OCI-M1 (cell line): ENCODE data around the gene SNCB.
A peak's percentile ranks its signal among the peaks of the same experiment; 100 is the strongest.

Source experiments
- DNase-seq: peaks from one replicate; lab custom pipeline; 2025; lab: John Stamatoyannopoulos, UW

The SNCB gene

DNA sequence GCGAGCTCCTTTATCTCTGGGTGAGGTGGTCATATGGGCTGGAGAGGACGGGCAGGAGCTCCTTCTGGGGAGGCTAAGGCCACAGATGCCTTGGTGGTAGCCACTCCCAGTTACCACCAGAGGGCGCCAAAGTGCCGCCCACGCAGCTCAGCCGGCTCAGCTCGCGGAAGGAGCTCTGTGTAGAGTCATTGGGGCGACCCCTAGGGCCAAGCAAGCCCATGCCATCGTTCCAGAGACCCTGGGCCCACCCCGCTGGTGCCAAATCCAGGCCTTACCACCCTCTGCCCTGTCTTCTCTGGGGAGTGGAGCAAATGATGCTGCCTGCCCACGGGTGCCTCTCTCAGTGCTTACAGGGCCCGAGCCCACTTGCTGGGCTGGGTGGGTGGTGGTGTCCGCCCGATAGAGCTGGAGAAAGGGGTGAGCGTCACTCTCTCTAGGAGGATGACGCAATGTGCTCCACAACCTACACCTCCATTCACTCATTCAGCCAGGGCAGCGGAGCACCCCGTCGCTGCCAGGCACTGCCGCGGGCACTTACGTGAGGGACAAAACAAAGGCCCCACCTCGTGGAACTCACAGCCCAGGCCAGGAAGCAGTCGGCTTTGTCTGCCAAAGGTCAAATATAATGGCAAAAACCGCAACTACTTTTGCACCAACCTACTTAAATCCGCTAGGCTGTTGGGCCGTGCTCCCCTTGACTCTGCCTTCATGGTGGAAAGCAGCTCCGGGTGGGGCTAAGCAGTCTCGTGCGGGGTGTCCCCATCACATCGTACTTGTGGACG is 30.7 kb upstream of the SNCB start:
- peak; percentile 84 for DNase-seq

DNA sequence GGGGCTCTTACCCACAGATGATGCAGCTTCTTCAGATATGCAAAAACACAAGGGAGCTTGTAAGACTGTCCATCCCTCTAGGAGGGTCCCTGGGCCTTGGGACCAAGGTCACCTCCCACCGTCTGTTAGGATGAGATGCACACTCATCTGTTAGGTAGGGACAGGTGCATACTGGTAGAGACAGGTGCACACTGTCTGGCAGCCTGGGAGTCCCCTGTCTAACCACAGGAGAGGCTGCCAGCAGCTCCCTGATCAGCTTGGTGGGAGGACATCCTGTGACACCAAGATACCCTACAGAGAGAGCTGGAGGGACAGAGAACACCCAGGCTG is 30.2 kb upstream of the SNCB start:
- no peak for DNase-seq

DNA sequence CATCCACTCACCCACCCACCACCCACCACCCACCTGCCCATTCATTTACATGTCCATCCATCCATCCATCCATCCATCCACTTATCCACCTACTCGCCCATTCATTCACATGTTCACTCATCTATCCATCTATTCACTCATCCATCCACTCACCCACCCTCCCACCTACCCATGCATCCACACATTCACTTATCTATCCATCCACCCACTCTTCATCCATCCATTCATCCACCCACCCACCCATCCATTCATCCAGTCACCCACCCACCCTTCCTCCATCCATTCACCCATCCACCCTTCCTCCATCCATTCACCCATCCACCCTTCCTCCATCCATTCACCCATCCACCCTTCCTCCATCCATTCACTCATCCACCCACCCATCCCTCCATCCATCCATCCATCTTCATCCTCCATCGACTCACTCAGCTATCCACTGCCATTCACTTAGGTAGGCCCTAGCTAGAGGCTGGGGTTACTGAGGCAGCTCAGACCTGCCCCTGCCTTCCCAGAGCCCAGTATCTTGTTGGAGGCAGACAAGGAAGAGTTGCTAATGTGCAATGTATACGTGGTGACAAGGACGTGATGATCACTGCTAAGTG is 29.6 kb upstream of the SNCB start:
- DNase-seq = no peak

DNA sequence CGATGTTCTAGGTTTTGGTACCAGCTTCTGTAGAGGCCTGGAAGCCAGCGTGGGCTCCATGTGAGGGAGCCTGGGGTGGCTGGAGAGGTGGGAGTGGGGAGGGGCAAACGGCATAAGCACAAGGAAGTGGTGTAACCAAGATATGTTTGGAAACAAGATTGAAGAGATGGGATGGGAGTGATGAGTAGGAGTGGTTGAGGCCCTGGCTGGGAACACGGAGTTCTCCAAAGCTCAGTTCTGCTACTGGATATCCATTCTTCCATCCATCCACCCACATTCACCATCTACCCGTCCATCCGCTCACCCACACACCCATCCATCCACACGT is 29.1 kb upstream of the SNCB start:
- no peak for DNase-seq

DNA sequence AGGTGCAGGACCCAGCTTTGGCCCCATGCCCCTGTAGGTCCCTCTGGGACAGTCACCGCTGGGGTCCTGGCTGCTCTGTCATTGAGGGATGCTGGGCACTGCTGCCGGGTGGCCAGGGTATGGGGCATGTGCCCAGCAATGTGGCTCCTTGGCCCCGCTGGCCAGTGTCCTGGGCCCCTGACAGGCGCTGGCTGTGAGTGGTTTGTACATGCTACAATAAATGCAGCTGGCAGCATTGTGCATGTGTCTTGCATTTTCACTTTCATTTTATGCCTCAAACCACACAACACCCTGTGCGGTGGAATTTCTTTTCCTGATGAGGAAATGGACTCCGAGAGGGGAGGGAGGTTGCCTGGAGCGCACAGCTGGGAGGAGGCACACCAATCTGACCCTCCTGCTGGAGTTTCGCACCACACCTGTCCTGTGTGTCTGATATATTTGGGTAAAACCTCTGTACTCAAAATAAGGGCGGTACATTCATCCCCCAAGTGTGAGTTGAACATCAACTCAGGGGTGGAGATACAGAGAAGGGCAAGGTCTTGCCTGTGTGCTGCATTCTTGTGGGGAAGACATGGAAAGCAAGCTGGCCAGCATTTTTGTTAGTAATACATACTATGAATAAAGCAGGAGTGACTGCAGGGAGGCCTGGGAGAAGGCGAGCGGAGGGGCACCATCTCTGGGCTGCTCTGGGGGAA is 28.6 kb upstream of the SNCB start:
- peak; percentile 76 for DNase-seq

DNA sequence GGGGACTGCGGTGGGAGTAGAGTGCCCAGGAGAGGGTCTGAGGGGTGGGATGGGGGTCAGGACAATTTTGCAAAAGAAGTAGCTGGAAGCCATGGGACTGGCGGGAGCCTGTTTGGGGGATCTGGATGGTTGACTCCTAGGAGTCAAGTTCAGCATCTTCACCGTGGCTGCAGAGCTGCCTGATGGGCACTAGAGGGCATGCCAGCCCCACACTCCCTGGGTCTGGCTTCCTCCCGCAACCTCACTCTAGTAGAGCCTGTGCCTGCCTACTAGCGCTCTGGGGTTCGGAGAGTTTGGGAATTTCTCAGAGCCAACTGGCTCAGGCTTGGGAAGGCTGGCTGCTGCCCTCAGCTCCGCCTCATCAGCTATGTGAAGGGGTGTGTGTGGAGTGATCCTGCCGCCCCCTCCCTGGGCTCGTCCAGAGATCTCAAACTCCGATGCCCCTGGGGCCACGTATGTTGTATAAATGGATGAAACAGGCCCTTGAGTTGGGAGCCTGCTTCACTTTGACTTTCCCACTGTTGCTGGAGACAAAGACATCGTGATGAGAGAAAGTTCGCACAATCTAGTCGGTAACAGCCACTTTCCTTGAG is 27.8 kb upstream of the SNCB start:
- peak; percentile 78 for DNase-seq

DNA sequence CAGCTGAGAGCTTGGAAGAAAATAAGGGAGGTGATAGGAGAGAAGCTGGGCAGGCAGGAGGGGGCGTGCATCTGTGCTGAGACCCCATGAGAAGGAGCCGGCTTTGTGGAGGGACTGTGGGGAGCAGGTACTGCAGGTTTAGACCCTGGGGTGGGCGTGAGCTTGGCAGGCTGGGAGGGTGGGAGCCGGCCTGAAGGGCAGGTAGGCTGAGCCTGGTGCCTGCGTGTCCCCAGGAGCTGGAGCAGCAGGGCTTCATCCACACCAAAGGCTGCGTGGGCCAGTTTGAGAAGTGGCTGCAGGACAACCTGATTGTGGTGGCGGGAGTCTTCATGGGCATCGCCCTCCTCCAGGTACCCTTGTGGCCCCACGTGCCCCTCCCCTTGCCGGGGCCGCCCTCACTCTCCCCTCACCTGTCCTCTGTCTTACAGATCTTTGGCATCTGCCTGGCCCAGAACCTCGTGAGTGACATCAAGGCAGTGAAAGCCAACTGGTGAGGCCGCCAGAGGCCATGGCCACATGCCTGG is 26.2 kb upstream of the SNCB start:
- no peak for DNase-seq

DNA sequence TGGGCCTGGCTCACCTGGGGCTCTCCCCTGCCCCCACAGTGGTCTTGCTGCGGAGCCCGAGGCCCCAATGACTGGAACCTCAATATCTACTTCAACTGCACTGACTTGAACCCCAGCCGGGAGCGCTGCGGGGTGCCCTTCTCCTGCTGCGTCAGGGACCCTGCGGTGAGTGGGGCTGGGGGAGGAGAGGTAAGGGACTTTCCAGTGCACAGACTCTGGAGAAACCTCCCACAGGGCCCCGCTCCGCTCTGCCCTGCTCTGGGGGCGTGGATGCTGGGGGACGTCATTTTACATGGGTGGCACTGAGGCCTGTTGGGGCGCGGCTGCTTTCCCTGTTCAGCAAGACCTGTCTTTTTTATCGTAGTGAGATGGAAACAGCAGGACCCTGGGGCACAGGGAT is 24.5 kb upstream of the SNCB start:
- DNase-seq = no peak

DNA sequence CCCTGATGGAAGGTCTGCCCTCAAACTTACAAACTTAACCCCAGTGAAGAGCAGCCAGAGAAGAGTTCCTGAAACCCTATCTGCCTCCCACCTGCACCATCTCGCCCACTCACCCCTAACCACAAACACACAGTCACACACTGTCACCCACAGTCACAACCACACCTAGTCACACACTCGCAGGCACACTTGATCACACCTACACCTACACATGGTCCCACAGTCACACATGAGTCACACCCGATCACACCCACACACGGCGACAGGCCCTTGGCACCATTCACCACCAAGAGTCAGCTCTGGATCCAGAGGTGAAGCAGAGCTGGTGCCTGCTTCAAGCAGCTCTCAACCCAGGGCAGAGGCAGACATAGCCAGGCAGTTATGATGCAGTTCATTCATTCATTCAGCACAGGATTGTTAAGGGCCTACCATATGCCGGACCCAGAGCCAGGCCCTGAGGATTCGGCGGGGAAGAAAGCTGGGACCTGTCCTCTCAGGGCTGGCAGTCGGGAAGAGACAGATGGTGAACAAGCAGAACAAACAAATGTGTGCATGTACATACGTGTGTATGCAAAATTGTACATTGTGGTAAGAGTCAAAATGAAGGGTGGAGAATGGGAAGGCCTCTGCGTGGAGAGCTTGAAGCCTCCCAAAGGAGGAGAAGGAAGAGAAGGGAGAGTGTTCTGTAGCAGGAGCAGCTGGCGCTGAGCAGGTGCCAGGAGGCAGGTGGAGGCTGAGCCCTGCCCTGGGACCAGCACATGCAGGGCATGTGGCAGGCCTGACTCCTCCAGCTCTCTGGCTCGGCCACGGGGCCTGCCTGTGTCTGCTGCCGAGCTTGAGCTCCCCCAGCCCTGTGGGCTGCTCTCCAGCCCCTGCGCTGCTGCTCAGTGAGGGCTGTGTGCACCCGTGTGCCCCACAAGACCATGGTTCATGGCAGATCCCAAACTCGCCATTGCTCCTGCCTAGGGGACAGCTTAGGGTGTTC is 23.4 kb upstream of the SNCB start:
- DNase-seq = no peak

DNA sequence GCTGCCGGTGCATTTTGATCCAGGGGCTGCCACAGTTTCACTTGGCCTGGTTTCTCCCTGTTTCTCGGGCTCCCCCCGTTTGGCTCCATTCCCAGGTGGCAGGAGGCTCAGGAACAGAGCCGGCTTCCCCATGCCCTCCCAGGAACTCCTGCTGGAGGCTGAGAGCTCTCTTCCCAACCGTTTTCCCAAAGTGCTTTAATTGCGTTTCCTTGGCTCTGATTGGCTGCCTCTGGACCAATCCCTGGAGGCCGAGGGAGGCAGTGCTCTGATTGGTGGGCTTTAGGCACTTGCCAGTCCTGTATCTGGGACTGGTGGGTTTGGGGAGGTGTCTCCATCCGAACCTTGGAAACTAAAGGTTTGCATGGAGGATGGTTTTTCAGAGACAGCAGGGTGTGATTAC is 21.8 kb upstream of the SNCB start:
- DNase-seq = no peak

DNA sequence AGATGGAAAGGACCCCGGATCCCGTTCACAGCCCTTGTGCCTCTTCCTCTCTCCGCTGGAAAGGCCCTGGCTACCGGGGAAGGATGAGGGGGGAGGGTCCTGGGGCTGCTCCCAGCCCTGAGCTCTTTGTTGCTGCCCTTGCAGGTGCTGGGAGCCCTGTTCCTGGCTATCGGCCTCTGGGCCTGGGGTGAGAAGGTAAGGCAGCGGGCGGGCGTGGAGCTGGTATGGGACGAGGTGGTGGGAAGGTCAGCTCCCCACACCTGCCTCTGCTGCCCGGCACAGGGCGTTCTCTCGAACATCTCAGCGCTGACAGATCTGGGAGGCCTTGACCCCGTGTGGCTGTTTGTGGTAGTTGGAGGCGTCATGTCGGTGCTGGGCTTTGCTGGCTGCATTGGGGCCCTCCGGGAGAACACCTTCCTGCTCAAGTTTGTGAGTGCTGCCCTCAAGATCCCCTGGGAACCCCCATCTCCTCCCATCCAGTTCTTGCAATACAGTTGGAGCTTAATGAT is 21.2 kb upstream of the SNCB start:
- no peak for DNase-seq

DNA sequence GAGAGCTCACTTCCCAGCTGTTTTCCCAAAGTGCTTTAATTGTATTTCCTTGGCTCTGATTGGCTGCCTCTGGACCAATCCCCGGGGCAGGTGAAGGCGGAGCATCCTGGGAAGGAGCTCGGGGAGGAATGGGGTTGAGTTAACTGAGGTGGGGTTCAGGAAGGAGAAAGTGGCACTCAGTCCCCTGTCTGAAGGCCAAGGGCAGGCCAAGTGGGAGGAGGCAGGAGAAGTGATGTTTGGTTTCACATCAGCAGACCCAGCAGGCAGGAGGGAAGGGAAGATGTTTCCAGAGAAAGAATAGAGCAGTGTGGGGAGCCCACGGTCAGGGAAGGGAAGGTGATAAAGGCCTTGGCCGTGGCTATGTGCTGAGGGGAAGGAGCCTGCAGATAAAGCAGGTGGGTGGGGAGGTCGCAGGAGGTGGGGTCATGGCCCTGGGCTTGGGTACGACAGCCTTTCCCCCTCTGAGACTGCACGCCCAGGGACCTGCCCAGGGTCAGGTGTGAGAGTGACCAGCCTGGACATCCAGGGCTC is 20.1 kb upstream of the SNCB start:
- no peak for DNase-seq

DNA sequence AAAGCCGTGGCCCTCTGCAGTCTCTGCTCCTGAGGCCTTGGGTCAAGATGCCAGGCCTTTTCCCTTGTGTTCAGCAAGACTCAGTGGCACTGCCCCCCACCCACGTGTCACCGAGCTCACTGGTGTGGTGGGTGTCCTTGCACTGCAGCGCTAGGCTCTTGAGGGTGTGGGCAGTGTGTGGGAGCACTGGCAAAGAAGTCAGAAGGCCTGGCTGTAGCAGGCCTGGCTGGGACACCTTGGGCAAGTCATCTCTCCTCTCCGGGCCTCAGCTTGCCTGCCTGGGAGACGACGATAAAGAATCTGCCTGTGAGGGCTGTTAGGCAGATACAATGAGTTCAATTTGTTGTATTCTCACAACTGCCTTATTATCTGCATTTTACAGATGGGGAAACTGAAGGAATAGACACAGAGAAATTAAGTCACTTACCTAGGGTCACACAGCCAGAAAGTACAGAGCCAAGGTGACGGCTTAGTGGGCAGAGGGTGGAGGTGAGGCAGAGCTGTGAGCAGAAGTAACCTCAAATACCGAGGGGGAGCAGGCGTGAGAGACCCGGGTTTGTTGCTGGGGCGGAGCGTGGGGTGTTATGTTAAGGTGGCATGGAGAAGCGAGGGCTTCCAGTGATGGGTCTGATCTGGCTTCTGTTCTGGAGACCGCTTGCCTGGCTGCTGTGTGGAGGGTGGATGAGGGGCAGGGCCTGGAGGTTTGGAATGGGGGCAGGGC is 18.3 kb upstream of the SNCB start:
- peak; percentile 70 for DNase-seq

DNA sequence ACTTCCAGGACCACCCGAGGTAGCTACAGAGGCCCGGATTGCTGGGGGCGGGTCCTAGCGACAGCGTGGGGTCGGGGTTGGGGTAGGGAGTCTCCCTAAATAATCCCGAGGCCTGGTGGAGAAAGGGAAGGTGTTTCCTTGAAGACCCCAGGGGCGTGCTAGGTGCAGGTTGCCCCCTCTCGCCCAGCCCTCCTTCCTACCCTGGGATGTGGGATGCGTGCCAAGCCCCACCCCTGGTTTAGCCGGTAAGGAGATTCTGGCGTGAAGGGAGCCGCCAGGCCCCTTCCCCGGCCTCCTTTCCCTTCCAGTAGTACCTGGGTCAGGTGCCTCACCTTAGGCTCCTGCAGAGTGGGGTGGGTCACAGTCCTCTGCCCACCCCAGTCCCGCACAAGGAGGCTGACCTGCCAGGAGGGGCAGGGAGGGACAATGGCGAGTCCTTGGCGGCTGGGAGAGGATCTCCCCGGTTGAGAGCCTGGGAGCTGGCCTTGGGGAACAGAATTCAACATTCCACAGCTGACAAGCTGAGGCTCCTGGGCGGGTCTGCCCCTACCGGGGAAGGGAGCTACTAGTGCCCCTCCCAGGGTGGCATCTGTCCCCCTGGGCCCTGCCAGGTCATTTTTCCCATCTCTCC is 17.6 kb upstream of the SNCB start:
- DNase-seq = peak; percentile 55

DNA sequence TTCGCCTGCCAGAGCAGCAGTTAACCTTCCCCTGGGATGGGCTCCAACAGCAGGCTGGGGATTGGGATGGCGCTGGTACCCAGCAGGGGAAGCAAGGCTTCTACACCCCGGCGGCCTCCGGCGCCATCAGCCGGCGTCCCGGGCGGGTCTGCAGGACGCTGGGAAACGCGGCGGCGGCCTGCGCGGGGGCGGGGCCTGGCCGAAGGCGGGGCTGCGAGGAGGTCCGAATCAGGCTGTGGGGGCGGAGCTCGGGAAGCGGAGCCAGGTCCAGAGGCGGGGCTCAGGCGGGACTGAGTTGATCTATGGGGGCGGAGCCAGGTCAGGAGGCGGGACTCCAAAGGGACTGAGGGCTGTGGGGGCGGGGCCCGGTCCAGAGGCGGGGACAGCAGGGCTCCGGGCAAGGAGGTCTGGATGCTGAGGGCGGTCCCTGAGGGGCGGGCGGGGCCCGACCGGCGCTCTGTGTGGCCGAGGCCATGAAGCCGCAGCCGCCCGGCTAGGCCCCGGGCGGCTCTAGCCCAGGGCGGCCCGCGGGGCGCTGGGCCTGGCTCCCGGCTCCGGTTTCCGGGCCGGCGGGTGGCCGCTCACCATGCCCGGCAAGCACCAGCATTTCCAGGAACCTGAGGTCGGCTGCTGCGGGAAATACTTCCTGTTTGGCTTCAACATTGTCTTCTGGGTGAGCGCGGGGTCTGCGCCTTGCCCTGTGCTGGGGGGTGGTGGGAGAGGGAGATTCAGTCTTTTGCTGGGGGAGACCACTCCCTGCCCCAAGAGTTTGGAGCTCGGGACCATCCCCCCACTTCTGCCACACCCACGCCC is 16.9 kb upstream of the SNCB start, which contains the start of gene TSPAN17:
TSPAN17 (plus strand) TSS at position 455 of the 813 bp plus-strand sequence; CDS start at position 587, 132 bp downstream.
- peak; percentile 99 for DNase-seq

DNA sequence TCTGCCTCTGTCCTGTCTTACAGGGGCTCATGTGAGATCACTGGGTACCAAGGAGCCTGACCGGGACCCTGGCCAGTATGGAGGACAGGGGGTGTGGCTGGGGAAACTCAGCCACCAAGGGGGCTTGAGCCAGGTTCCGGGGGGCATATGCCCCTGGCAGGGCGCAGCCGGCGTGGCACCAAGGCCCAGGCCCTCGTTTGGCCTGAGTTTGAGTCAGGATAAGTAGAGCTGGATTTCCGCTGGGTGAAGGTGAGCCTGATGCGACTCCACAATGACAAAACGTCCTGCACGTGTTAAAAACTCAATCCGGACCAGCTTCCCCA is 16.3 kb upstream of the SNCB start:
- no peak for DNase-seq

DNA sequence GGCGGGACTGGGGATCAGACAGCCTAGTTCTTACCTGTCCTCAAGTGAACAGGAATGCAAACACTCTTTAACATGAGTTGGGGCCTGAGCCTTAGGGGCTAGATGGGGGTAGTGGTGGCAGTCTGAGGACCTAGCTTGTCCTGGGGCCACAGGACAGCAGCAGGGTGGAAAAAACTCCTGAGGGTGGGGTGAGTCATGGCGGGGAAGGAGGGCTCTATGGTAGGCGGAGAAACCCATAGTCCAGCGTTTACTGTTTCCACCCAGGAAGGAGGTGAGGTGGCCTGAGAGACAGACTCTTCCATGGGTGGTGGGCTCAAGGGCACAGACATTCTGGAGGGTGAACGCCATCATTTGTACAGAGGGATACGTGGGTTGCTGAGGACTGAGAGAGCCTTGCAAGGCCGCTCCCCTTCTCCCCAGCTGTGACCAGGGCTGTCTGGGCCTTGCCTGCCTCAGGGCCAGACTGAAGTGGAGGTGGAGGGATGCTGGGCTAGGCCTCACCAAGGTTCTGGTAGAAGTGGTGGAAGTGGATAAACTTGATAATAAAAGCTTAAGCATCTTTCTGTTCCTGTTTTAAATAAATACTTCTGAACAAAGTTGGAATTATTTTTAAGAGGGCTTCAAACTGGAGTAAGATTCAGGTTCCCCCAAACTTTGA is 15.8 kb upstream of the SNCB start:
- DNase-seq = no peak

DNA sequence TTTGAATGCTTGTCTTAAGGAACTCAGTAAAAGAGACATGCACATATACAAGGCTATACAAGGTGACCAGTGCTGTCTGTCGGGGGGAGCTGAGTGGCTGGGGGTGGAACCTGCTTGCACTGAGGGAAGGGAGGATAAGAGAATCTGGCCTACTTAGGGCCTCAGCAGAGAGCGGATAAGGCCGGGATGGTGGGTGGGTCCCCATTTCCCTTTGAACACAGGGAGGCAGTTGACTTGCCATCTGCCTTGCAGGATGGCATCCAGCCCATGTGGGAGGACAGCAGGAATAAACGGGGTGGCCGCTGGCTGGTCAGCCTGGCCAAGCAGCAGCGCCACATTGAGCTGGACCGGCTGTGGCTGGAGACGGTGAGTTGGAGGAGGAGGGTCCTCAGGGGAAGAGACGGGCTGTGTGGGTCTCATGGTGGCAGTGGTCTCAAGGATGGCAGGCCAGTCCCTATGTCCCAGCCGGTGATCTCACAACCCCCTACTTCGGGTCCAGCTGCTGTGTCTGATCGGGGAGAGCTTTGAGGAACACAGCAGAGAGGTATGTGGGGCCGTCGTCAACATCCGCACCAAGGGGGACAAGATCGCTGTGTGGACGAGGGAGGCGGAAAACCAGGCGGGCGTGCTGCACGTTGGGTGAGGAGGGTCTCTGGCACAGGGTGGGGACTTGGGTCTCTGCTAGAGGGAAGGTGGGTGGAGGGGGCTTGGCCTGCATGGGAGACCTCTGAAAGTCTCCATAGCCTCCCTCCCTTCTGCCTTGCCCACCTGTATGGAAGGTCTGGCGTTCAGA is 14.7 kb upstream of the SNCB start:
- no peak for DNase-seq
